NCI-H1092 treated with DMSO at 0.1 percent for 48 hours (cell line): Measurements from ENCODE around the gene FAM83E.
A peak's percentile ranks its signal among the peaks of the same experiment; 100 is the strongest.
"Not testable (repeated sequence)": the region's sequence is repeated elsewhere in the genome, so short reads cannot be mapped to it uniquely, and the experiment has no call there.

Experiments used
- DNase-seq: peaks from one replicate; lab custom pipeline; 2025; lab: John Stamatoyannopoulos, UW

Gene FAM83E

GRCh38 chr19:48611872-48612271, 3.0 kb downstream of the FAM83E start:
- DNase-seq: no peak

- DNase-seq: no peak
Observed at GRCh38 chr19:48609571-48610108, 5.2 kb downstream of the FAM83E start.

- peak; percentile 40 for DNase-seq
Observed at GRCh38 chr19:48608798-48609263, 6.0 kb downstream of the FAM83E start.

GRCh38 chr19:48607359-48607755, 7.5 kb downstream of the FAM83E start:
- no peak for DNase-seq

- no peak for DNase-seq
Observed at GRCh38 chr19:48606463-48607358, 8.2 kb downstream of the FAM83E start, which contains the start of gene SPACA4. TSS of gene SPACA4 (plus strand) at chr19:48606742. CDS start at chr19:48606979, 237 bp downstream.

- no peak for DNase-seq
Observed at GRCh38 chr19:48603850-48604249, 11.0 kb downstream of the FAM83E start.

- DNase-seq: no peak
Observed at GRCh38 chr19:48603449-48603848, 11.4 kb downstream of the FAM83E start.

GRCh38 chr19:48603001-48603400, 11.9 kb downstream of the FAM83E start:
- no peak for DNase-seq

GRCh38 chr19:48600679-48601417, 14.0 kb downstream of the FAM83E start:
- no peak for DNase-seq

- no peak for DNase-seq
Observed at GRCh38 chr19:48598996-48599700, 15.7 kb downstream of the FAM83E start.

- DNase-seq: no peak
Observed at GRCh38 chr19:48596679-48597465, 18.0 kb downstream of the FAM83E start.

- no peak for DNase-seq
Observed at GRCh38 chr19:48596237-48596636, 18.6 kb downstream of the FAM83E start.

GRCh38 chr19:48595833-48596232, 19.0 kb downstream of the FAM83E start:
- no peak for DNase-seq

GRCh38 chr19:48595171-48595570, 19.7 kb downstream of the FAM83E start:
- DNase-seq: no peak

- DNase-seq: no peak
Observed at GRCh38 chr19:48591021-48591420, 23.9 kb downstream of the FAM83E start.

- DNase-seq: peak; percentile 34
Observed at GRCh38 chr19:48588670-48589401, 26.0 kb downstream of the FAM83E start.

- no peak for DNase-seq
Observed at GRCh38 chr19:48587387-48587786, 27.5 kb downstream of the FAM83E start.

- DNase-seq: no peak
Observed at GRCh38 chr19:48582168-48582567, 32.7 kb downstream of the FAM83E start.

- no peak for DNase-seq
Observed at GRCh38 chr19:48578891-48579290, 36.0 kb downstream of the FAM83E start.

- not testable (repeated sequence) for DNase-seq
Observed at GRCh38 chr19:48577908-48578307, 37.0 kb downstream of the FAM83E start.
